Suppressor macrophage treated with lipopolysaccharide for 4 hours (primary cell): ENCODE results near the gene MISP.

Experiments used
- DNase-seq: peaks from one replicate; pipeline ENCODE4 v3.0.0-alpha.2; 2020

MISP gene

GRCh38 chr19:799076-799881, 48.4 kb downstream of the MISP start:
- peak; percentile 47 for DNase-seq

GRCh38 chr19:800360-801029, 49.6 kb downstream of the MISP start:
- DNase-seq = no peak

- DNase-seq = no peak
These were observed 50.3 kb downstream of the MISP start for GRCh38 chr19:801030-801860.

DNA sequence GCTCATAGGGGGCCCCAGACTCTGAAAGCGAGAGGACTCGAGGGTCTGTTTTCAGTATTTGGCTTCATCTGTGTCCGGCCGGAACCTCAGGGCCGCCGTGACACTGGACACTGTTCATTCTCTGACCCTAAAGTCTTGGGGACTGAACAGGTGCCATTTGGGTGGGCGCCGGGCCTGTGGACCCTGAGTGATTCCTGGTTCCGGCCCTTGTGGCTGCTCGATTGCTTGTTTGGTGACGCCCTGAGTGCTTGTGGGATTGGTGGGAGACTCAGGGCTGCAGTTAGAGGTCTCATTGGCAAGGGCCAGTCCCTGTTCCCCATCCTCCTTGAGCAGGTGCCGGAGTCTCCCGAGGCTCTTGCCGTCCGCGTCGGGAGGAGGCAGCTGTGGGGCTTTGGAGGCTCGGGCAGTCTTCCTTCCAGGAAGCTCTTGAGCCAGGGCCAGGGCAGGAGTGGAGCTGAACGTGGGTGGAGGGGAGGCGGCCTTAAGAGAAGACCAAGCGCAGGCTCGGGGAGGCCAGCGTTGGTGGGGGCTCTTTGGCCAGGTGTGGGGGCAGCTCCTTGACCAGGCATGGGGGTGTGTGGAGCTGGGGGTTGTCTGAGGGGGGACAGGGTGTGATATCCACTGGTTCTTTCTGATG, 51.1 kb downstream of the MISP start:
- no peak for DNase-seq

GRCh38 chr19:802498-803098, 51.7 kb downstream of the MISP start:
- DNase-seq = no peak

DNA sequence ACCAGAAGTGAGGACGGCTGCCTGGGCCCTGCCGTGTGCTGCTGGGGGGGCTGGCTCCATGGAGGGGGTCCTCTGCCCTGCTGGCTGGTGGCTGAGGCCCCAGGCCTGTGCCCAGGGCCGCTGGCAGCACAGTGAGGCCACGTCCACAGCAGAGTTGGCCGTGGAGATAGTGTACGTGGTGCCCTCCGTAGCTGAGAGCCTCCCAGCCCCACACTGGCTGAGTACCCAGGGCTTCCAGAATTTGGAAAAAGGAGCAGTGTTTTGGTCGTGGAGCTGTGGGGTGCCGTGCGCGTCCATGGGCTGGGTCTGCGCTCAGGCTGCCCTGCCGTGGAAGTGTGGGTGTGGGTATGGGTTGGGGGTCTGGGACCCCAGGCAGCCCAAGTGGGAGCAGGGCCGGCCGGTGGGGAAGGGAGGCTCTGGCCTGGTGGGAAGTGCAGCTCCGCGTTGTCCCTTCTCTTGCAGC, 52.2 kb downstream of the MISP start:
- no peak for DNase-seq

DNA sequence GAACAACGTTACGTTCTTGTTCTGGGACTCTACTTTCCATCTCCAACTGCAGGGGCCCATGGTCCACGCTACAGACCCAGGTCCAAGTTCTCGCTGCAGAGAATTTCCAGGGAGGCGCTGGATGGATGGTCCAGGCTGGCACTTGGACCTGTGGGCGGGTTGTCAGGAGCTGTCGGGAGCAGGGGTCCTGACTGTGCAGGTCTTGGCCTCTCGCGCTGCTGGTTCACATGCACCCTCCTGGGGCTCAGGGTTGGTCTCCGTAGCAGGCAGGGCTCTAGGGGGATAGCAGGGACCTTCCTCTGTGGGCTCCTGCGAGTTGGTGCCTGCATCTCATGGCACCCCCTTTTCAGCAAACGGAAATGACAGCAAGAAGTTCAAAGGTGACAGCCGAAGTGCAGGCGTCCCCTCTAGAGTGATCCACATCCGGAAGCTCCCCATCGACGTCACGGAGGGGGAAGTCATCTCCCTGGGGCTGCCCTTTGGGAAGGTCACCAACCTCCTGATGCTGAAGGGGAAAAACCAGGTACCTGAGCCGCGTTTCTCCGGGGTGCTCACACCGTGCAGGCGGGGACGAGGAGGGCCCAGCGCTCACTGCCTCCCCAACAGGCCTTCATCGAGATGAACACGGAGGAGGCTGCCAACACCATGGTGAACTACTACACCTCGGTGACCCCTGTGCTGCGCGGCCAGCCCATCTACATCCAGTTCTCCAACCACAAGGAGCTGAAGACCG, 52.9 kb downstream of the MISP start:
- no peak for DNase-seq

GRCh38 chr19:804419-805165, 53.7 kb downstream of the MISP start:
- DNase-seq = no peak

DNA sequence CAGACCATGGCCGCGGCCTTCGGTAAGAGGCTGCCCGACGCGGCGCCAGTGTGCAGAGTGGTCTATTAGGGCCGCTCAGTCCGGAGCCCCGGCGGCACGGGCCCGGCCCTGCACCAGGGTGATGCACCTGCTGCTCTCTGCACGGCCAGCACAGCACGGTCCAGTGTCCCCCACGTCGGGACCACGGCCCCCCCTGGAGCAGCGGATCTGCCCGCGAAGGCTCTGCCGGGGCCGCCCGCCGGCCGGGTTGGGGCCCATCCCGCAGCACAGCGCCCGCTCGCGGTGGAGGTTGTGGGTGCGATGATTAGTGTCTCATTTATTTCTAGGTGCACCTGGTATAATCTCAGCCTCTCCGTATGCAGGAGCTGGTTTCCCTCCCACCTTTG, 54.2 kb downstream of the MISP start:
- DNase-seq = no peak

- no peak for DNase-seq
These were observed 55.0 kb downstream of the MISP start for GRCh38 chr19:805600-806550.

- no peak for DNase-seq
These were observed 56.0 kb downstream of the MISP start for GRCh38 chr19:806815-807421.

- DNase-seq = no peak
These were observed 56.9 kb downstream of the MISP start for GRCh38 chr19:807627-808422.

- no peak for DNase-seq
These were observed 57.5 kb downstream of the MISP start for GRCh38 chr19:808423-808775.

- no peak for DNase-seq
These were observed 59.4 kb downstream of the MISP start for GRCh38 chr19:810077-810855.

DNA sequence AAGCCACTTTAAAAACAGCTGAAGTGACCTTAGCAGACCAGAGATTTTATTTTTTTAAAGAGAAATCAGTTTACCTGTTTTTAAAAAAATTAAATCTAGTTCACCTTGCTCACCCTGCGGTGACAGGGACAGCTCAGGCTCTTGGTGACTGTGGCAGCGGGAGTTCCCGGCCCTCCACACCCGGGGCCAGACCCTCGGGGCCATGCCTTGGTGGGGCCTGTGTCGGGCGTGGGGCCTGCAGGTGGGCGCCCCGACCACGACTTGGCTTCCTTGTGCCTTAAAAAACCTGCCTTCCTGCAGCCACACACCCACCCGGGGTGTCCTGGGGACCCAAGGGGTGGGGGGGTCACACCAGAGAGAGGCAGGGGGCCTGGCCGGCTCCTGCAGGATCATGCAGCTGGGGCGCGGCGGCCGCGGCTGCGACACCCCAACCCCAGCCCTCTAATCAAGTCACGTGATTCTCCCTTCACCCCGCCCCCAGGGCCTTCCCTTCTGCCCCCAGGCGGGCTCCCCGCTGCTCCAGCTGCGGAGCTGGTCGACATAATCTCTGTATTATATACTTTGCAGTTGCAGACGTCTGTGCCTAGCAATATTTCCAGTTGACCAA, 60.1 kb downstream of the MISP start:
- no peak for DNase-seq

- no peak for DNase-seq
These were observed 60.7 kb downstream of the MISP start for GRCh38 chr19:811506-812048.
